A673 (cell line): ENCODE data around the gene SEPTIN1. TPM values are rescaled to one million over a fixed set of nuclear protein-coding genes. Genes with fewer than 3 reads are reported as not detected.

Source experiments
- BruUV-seq: library from RNA; stranded (reverse); fragments of 400-500 nt; replicated peaks from 2 replicates; lab custom pipeline; 2021; lab: Mats Ljungman, UMichigan
- CTCF ChIA-PET: fragments of 300-600 bp; sonication (Branson Sonifier 250); formaldehyde crosslinking; loops from one replicate; lab custom pipeline; 2022; ENCODE audit warnings: antibody characterized with exemption; lab: Charles Lee
- POLR2A ChIA-PET: fragments of 300-600 bp; sonication (Branson Sonifier 250); formaldehyde crosslinking; loops from one replicate; lab custom pipeline; 2022; ENCODE audit warnings: antibody characterized with exemption; ENCODE audit not compliant: low non-redundant PET; lab: Charles Lee
- DNase-seq: peaks from one replicate; pipeline ENCODE4 v3.0.0-alpha.2; 2015; ENCODE audit warnings: low spot score
- H3K27ac ChIP-seq: fragments of 200-600 bp; sonication (generic); 2 replicates; pipeline ENCODE4 v1.5.1; 2016; ENCODE audit warnings: mixed run types, low read depth, mild to moderate bottlenecking, mixed read lengths, antibody characterized with exemption, low read length; ENCODE audit not compliant: poor library complexity, severe bottlenecking
- H3K27me3 ChIP-seq: fragments of 200-600 bp; sonication (generic); replicated peaks from 2 replicates; pipeline ENCODE4 v1.6.1; 2017; ENCODE audit warnings: mixed run types, low read depth, mild to moderate bottlenecking, mixed read lengths, antibody characterized with exemption, low read length; ENCODE audit not compliant: insufficient read depth, poor library complexity
- H3K36me3 ChIP-seq: fragments of 200-600 bp; sonication (generic); 2 replicates; pipeline ENCODE4 v1.6.1; 2016; ENCODE audit warnings: mixed run types, mild to moderate bottlenecking, mixed read lengths, antibody characterized with exemption, low read length; ENCODE audit not compliant: insufficient read depth, poor library complexity, severe bottlenecking
- H3K4me1 ChIP-seq: fragments of 200-600 bp; sonication (generic); 2 replicates; pipeline ENCODE4 v1.6.1; 2017; ENCODE audit warnings: mixed run types, mild to moderate bottlenecking, mixed read lengths, antibody characterized with exemption, low read length; ENCODE audit not compliant: insufficient read depth, poor library complexity, severe bottlenecking
- H3K4me3 ChIP-seq: fragments of 200-600 bp; sonication (generic); 2 replicates; pipeline ENCODE4 v1.5.1; 2016; ENCODE audit warnings: low read depth, mixed run types, mild to moderate bottlenecking, mixed read lengths, low read length; ENCODE audit not compliant: poor library complexity, severe bottlenecking
- H3K9me3 ChIP-seq: fragments of 200-600 bp; sonication (generic); 2 replicates; pipeline ENCODE4 v1.6.1; 2016; ENCODE audit warnings: mixed run types, low read depth, mild to moderate bottlenecking, mixed read lengths, antibody characterized with exemption, low read length; ENCODE audit not compliant: poor library complexity, severe bottlenecking
- CTCF ChIP-seq: fragments of 300-800, 200-600 bp; sonication (generic); conservative IDR thresholded peaks from 2 replicates; pipeline ENCODE4 v1.5.1; 2017; ENCODE audit warnings: low read depth, mild to moderate bottlenecking, antibody characterized with exemption, low read length, moderate library complexity, mixed read lengths
- EZH2 ChIP-seq: fragments of 200-600 bp; sonication (generic); IDR thresholded peaks from 2 replicates; pipeline ENCODE4 v1.6.1; 2017; ENCODE audit warnings: borderline replicate concordance, low read depth, mild to moderate bottlenecking, mixed read lengths, antibody characterized with exemption, low read length; ENCODE audit not compliant: poor library complexity, severe bottlenecking
- intact Hi-C: fragments of 100-400 bp; cut with micrococcal nuclease; formaldehyde crosslinking; loops from one replicate; pipeline ENCODE4 v1.10.0; 2022; ENCODE audit not compliant: unreplicated experiment
- total RNA-seq: library from RNA; stranded (reverse); gene quantifications from 2 replicates; pipeline ENCODE4 v1.2.3, GENCODE V29; 2021

SEPTIN1 gene
- total RNA-seq, 1 experiment from 2014 or later, result 0.86 TPM

DNA sequence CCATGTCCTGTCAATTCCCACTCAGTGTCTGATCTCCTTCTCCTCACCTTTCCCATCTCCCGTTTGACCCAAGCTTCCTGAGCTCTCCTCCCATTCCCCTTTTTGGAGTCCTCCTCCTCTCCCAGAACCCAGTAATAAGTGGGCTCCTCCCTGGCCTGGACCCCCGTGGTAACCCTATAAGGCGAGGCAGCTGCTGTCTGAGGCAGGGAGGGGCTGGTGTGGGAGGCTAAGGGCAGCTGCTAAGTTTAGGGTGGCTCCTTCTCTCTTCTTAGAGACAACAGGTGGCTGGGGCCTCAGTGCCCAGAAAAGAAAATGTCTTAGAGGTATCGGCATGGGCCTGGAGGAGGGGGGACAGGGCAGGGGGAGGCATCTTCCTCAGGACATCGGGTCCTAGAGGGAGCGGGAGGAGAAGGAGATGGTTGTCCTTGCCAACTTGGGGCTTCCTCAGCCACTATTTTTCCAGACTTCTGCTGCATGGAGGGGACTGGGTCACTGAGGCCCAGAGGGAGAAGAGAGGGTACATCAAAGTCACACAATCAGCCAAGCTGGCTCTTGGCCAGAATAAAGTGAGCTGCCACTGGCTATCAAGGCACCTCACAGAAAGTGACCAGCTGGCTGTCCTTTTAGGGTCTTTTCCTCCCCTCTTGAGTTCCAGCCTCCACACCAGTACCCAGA lies 10.2 kb downstream of the SEPTIN1 start:
- BruUV-seq, result no TSS peak
- POLR2A ChIA-PET, result no interaction called here
- Histone ChIP-seq H3K36me3 (no peaks in the 10 kb centered on the region), H3K27ac (peak overlapping the region; percentile 84), H3K27me3 (no peaks in the 10 kb centered on the region), H3K4me1 (peaks cover 10% of the 10 kb centered on the region), H3K4me3 (no peak overlapping the region), H3K9me3 (no peaks in the 10 kb centered on the region)
- TF ChIP-seq CTCF (no peak), EZH2 (no peak)
- intact Hi-C loops, result loop anchor here (5.0 kb wide), 1 partner anchor 35 kb away; the partner anchor contains the start of gene ZNF771
- CTCF ChIA-PET, result no interaction called here
- DNase-seq, result no peak

DNA sequence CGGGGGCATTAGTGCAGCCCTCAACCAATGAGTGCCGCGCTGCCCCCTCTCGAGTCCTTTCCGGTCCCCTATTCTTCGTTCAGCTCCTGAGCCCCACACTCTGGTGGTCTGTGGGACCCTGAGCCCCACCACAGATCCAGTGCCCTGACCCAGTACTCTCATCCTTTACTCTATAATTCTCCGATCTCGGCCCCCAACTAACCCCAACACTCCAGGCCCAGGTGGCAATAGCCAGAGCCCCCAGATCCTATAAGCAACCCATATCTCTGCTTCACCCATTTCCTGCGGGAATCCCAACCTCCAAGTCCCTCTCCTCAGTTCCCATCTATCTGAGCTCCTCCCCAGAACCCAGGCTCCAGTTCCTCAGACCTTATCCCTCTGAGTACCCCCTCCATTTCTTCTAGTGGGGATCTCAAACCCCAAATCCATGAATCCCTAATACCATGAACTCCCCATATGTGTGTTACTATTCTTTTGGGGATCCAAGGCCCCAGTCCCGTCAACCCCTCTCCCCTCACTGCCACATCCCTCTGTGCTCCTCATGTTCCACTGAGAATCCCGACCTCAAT lies 11.0 kb downstream of the SEPTIN1 start:
- no peaks in the 10 kb centered on the region for H3K9me3 ChIP-seq
- intact Hi-C loops, result loop anchor here (5.0 kb wide), 1 partner anchor 36 kb away; the partner anchor contains the start of gene ZNF771

More for the DNA sequence above, 11.0 kb downstream of the SEPTIN1 start:
- DNase-seq, result no peak
- TF ChIP-seq EZH2 (no peak), CTCF (no peak)
- no peaks in the 10 kb centered on the region for H3K27me3 ChIP-seq
- H3K27ac ChIP-seq, result peak overlapping the region; percentile 84
- peak overlapping the region; percentile 41 for H3K4me3 ChIP-seq
- H3K4me1 ChIP-seq, result peaks cover 8% of the 10 kb centered on the region
- no TSS peak for BruUV-seq
- POLR2A ChIA-PET, result interaction anchor here (0.9 kb wide), 1 partner anchor 35 kb away, joined by 4 read pairs; no protein-coding TSS in a partner anchor
- peaks cover 6% of the 10 kb centered on the region for H3K36me3 ChIP-seq
- CTCF ChIA-PET, result interaction anchor here (1.2 kb wide), 2 partner anchors 38 to 58 kb away, joined by 5 read pairs; partner anchors contain the start of gene DCTPP1
